GM21526 (cell line): ENCODE measurements around the gene PWP1.
"Not testable (repeated sequence)": the region's sequence is repeated elsewhere in the genome, so short reads cannot be mapped to it uniquely, and the experiment has no call there.

Experiments used
- ATAC-seq: cut with Tn5 transposase; IDR thresholded peaks from one replicate; pipeline ENCODE4 v1.9.1; 2021; ENCODE audit warnings: moderate library complexity; ENCODE audit not compliant: unreplicated experiment, low FRiP score

PWP1 gene

DNA sequence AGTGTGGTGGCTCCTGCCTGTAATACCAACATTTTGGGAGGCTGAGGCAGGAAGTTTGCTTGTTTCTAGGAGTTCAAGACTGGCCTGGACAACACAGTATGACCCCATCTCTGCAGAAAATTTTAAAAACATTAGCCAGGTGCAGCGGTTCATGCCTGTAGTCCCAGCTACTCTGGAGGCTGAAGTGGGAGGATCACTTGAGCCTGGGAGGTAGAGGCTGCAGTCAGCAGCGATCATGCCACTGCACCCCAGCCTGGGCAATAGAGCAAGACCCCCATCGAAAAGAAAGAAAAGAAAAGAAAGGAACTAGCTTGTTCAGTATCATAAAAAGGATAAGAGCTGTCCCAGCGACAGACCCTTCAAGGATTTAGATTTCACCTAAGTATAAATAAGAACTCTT is 18.1 kb upstream of the PWP1 start:
- no peak for ATAC-seq

- ATAC-seq: no peak
Measured at GRCh38 chr12:107668320-107669098, 17.1 kb upstream of the PWP1 start.

DNA sequence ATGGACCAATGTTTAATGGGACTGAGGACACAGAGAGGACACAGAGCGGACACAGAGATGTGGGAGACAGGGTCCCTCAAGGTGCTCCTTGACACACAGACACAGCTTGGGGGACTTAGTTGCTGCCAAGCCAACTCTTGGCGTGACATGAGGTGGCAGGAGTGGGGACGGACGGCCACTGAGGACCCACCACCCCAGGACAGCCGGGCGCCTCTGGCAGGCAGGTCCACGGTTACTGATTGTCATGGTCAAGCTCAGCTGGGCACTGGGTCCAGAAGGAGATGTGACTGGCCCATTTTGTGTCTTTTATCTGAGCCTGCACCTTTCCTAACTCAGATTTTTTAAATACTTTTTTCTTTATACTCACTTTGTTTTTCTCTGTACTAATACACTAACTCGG is 15.7 kb upstream of the PWP1 start:
- no peak for ATAC-seq

DNA sequence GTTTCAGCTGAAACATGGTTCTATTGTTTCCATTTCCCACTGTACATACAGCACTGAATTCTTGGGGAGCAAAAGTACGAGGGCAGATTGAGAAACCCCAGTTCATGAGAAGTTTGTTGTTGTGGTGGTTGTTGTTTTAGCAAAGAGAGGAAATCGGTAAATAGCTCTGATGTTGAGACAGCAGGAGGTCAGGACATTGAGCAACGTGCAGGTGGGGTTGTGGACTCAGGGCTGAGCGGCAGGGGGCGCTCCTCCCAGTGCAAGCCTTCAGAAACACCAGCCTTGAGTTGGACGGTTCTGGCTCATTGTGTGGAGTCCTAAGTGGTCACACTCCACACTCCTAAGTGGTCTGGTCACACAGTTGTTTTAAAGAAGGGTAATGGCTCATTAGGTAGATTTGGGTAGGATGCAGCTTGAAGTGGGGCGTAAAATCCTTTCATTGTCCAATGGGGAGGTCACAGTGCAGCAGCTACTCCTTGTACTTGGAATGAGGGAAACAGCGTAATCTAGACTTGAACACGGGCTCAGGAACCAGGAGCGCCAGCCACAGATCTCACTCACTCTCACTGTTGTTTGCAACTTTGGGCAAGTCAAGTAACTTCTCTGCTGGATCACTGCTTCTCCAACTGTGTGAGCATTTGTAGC is 14.5 kb upstream of the PWP1 start:
- no peak for ATAC-seq

DNA sequence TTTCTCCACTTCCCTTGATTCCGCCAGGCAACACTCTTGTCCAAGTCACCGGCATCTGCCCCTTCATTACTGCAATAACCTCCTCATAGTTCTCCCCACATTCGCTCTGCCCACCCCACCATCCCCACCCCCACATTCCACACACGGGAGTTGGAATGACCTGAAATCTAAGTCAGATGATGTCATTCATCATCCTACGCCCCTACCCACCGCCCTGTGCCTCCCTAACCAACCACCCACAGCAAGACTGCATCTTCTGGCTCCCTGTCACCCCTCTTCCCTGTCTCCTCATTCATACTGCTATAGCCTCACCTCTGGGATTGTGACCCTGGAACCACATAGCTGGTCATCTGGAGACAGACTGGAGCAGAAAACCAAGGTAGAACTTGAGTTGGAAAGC is 7.9 kb upstream of the PWP1 start:
- ATAC-seq: no peak

- ATAC-seq: no peak
Measured at GRCh38 chr12:107679336-107679735, 6.3 kb upstream of the PWP1 start.

DNA sequence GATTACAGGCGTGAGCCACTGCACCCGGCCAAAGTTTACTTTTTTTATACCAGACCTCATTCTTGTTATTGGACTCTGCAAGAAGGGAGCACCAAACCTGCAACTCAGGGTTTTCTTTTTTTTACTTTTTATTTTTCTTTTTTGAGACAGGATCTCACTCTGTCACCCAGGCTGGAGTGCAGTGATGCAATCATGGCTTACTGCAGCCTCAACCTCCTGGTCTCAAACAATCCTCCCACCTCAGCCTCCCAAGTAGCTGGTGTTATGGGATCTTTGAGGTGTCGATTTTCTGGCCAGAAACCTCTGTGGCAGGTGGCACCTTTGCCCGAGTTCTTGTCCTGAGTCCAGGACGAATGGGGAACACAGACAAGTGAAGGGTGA is 4.2 kb upstream of the PWP1 start:
- no peak for ATAC-seq

DNA sequence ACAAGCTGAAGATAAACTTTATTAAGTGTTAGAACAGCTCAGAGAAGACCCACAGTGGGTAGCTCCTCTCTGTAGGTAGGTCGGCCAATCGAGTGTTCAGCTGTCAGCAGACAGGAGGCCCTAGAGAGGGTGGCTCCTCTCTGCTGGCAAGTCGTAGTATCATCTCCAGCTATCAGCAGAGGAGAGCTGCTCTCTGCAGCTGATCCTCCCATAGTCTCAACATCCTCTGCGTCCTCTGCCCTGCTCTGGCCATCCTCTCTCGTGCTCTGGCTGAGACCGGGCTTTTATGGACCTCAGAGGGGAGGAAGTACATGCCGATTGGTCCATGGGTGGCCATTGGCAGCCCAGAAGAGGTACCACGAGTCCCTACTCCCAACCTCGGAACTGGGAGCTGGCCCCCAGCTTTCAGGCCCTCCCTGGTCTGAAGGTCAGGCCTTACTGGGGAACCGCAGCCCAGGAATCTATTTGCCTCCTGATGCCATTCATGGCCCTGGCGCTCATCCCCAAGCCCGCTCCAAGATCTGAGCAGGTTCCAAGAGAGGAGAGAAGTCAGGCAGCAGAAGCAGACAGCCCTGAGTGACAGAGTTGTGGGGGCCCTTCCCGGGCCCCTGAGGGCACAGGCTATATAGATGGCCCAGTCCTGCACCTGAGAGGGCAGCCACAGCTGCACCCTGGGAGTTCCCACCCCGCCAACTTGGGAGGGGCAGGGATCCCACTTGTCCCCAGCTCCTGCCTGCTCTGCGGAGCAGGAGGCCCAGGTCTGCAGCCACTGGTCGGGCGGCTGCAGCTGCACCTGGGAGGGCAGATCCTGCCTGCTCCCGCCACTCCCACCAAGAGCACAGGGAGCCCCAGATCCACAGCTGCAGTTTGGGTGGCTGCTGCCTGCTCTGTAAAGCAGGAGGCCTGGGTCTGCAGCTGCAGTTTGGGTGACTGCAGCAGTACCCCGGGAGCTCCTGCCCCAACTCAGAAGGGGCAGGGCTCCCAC is 3.5 kb upstream of the PWP1 start:
- no peak for ATAC-seq

DNA sequence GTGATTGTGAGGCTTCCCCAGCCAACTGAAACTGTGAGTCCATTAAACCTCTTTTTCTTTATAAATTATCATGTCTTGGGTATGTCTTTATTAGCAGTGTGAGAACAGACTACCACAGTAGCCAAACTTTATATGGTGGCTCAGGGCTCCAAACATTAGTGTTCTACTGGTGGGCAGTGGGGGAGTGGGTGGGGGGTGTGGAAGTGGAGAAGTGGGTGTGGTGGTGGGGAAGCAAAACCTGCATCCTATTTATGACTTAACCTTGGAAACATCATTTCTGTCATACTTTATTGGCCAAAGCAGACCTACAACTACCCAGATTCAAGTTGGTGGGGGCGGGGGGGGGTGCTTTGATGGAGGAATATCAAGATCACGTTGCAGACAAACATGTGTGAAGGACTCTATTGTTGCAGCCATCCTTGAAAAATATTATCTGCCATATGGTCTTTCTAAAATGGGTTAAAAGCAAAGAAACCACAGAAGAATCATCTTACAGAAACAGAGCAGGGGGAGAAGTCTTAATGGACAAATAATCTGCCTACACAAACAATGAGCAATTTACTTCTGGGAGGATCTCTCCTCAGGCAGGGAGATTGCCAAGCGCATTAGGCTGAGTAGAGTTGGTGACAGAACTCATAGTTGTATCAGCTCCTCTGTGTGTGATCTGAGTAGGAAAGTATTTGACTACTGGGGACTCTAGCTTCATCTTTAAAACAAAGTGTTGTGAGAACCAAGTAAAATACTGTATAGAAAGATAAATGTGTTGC is 1.4 kb upstream of the PWP1 start:
- no peak for ATAC-seq

DNA sequence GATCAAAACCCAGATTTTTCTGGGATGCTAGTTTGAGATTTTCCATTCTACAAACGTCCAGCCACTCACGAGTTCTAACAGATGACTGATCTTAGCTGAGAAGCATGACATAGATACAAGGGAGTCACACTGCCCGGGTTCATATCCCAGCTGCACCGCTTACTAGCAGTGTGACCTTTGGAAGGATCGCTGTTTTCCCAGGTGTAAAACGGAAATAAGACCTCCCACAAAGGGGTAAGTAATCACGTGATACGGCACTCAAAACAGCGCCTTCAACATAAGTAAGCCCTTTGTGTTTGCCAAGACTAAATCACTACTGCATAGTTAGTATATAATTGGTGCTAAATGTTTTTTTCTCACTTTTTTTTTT is 624 bp upstream of the PWP1 start:
- no peak for ATAC-seq

GRCh38 chr12:107695772-107696171 is 10.2 kb downstream of the PWP1 start:
- not testable (repeated sequence) for ATAC-seq

DNA sequence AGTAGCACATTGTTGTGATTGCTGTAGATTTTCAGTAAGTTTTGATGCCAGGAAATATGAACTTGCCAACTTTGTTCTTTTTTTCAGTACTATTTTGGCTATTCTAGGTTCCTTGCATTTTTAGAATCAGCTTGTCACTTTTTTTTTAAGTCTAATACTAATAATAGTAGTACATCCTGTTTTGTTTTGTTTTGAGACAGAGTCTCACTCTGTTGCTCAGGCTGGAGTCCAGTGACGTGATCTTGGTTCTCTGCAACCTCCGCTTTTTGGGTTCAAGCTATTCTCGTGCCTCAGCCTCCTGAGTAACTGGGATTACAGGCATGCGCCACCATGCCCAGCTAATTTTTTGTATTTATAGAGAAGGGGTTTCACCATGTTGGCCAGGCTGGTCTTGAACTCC is 16.5 kb downstream of the PWP1 start:
- ATAC-seq: no peak

GRCh38 chr12:107704041-107704440 is 18.4 kb downstream of the PWP1 start:
- no peak for ATAC-seq

- not testable (repeated sequence) for ATAC-seq
Measured at GRCh38 chr12:107705522-107705921, 19.9 kb downstream of the PWP1 start.

DNA sequence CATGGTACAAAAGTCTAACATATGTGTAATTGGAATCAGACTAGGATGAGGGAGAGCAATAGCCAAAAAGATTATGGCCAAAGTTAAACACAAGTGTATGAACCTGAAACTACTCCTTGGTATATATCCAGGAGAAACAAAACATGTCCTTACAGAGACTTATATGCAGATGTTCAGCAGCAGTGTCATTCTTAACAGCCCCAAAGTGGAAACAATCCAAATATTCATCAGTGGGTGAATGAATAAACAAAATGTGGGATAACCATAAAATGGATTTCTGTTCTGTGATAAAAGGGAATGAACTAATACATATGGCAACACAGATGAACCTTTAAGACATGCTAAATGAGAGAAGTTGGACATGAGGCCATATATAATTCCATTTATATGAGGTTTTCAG is 30.2 kb downstream of the PWP1 start:
- no peak for ATAC-seq

DNA sequence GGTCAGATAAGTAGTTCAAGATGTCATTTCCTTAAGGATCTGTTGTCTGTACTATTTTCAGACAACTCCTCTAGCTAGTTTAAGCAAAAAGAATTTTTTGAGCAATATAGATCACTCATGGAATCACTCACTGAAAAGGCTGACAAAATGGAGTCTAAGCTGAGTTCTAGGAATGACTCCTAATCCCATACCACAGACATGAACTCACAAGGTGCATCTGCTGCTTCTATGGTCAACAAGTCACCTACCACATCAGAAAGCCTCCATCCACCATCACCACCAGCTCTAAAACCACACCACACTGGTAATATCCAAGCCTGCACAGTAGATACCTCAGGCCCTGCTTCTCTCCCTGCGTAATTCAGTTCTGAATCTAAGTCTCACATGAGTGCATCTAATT is 33.0 kb downstream of the PWP1 start:
- ATAC-seq: no peak

GRCh38 chr12:107727327-107727726 is 41.7 kb downstream of the PWP1 start:
- not testable (repeated sequence) for ATAC-seq

GRCh38 chr12:107727742-107728141 is 42.1 kb downstream of the PWP1 start:
- not testable (repeated sequence) for ATAC-seq

- ATAC-seq: no peak
Measured at GRCh38 chr12:107730618-107731341, 45.2 kb downstream of the PWP1 start.

DNA sequence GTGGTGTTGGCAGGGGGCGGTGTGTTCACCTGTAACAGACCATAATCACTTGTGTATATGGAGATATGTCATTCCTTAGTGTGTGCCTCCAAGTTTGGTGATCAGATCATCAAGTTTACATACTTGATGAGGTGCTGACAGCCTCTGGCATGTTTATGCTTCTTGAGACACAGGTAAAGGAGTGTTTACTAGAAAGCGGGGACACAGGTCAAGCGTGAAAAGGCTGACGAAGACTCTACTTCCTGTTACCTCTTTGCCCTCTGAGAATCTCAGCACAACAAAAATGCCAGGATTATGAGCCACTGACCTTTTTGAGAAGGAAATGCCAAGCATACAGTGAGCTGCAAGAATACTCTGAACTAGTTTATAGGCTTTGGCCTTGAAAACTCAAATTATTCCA is 45.8 kb downstream of the PWP1 start:
- ATAC-seq: no peak
